HEK293T (cell line): Measurements from ENCODE around the gene SLCO3A1.
"Not testable (repeated sequence)": the region's sequence is repeated elsewhere in the genome, so short reads cannot be mapped to it uniquely, and the experiment has no call there.

ENCODE experiments used
- CTCF ChIA-PET: fragments of 350-600 bp; formaldehyde crosslinking; extraction: SDS; loops from one replicate; lab custom pipeline; 2021; ENCODE audit warnings: antibody characterized with exemption, inconsistent platforms; lab: Yijun Ruan, JAX
- POLR2A ChIA-PET: fragments of 350-600 bp; formaldehyde crosslinking; extraction: SDS; loops from one replicate; lab custom pipeline; 2020; ENCODE audit warnings: antibody characterized with exemption, inconsistent platforms; lab: Yijun Ruan, JAX
- DNase-seq: peaks from one replicate; pipeline ENCODE4 v3.0.0; 2012; ENCODE audit warnings: mixed read lengths; ENCODE audit errors: extremely low spot score
- ARNT ChIP-seq: fragments of 450-650 bp; IDR thresholded peaks from 2 replicates; pipeline ENCODE4 v1.6.1; 2017; ENCODE audit warnings: mild to moderate bottlenecking
- BHLHE40 ChIP-seq: fragments of 450-650 bp; IDR thresholded peaks from 2 replicates; pipeline ENCODE4 v1.6.1; 2016; ENCODE audit warnings: mild to moderate bottlenecking, moderate library complexity, borderline replicate concordance
- CTBP1 ChIP-seq: fragments of 450-650 bp; IDR thresholded peaks from 2 replicates; pipeline ENCODE4 v1.6.1; 2016; ENCODE audit warnings: borderline replicate concordance
- ELF4 ChIP-seq: fragments of 450-650 bp; IDR thresholded peaks from 2 replicates; pipeline ENCODE4 v1.6.1; 2017; ENCODE audit warnings: antibody characterized with exemption
- FOXA1 ChIP-seq: fragments of 450-650 bp; IDR thresholded peaks from 2 replicates; pipeline ENCODE4 v1.6.1; 2016; ENCODE audit warnings: mild to moderate bottlenecking
- FOXK2 ChIP-seq: fragments of 450-650 bp; IDR thresholded peaks from 2 replicates; pipeline ENCODE4 v1.6.1; 2016; ENCODE audit warnings: mild to moderate bottlenecking
- FOXM1 ChIP-seq: fragments of 450-650 bp; IDR thresholded peaks from 2 replicates; pipeline ENCODE4 v1.6.1; 2017; ENCODE audit warnings: mild to moderate bottlenecking, borderline replicate concordance
- HDGF ChIP-seq: fragments of 450-650 bp; IDR thresholded peaks from 2 replicates; pipeline ENCODE4 v1.6.1; 2017; ENCODE audit warnings: antibody characterized with exemption, borderline replicate concordance
- L3MBTL2 ChIP-seq: fragments of 450-650 bp; conservative IDR thresholded peaks from 2 replicates; pipeline ENCODE4 v1.6.1; 2016; ENCODE audit warnings: mild to moderate bottlenecking
- LEF1 ChIP-seq: fragments of 450-650 bp; IDR thresholded peaks from 2 replicates; pipeline ENCODE4 v1.6.1; 2017; ENCODE audit warnings: mild to moderate bottlenecking, borderline replicate concordance
- NFRKB ChIP-seq: fragments of 450-650 bp; IDR thresholded peaks from 2 replicates; pipeline ENCODE4 v1.6.1; 2016; ENCODE audit warnings: mild to moderate bottlenecking, moderate library complexity
- SP1 ChIP-seq: fragments of 450-650 bp; IDR thresholded peaks from 2 replicates; pipeline ENCODE4 v1.6.1; 2017
- SUZ12 ChIP-seq: fragments of 450-650 bp; IDR thresholded peaks from 2 replicates; pipeline ENCODE4 v1.6.1; 2016; ENCODE audit warnings: mild to moderate bottlenecking
- TARDBP ChIP-seq: fragments of 450-650 bp; IDR thresholded peaks from 2 replicates; pipeline ENCODE4 v1.6.1; 2016
- ZNF384 ChIP-seq: fragments of 450-650 bp; IDR thresholded peaks from 2 replicates; pipeline ENCODE4 v1.6.1; 2016
- TF ChIP-seq, protein P1 (sequence below): fragments of 450-650 bp; IDR thresholded peaks from 2 replicates; pipeline ENCODE4 v1.6.1; 2016

The SLCO3A1 gene

DNA sequence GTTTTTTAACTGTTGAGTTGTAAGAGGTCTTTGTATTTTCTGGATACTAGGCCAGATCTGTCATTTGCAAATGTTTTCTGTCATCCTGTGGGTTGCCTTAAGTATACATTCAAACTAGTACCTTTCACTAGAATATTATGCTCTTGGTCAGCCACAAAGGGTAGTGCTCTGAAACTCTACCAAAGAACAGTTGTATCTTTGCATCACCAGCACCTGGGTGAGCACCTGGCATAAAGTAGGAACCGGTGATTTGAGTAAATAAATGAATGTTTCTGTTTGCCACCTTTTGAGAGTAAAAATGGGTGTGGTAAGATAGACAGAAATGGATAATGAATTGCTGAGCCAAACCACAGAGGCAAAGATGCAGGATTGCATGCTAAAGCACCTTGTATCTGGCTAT lies 98.7 kb downstream of the SLCO3A1 start:
- CTCF ChIA-PET = no interaction called here
- DNase-seq = no peak
- POLR2A ChIA-PET = no interaction called here
- TF ChIP-seq FOXA1 (no peak), LEF1 (no peak), HDGF (no peak), NFRKB (no peak), FOXK2 (no peak), CTBP1 (no peak), TARDBP (no peak), ELF4 (no peak), SP1 (no peak), L3MBTL2 (no peak), SUZ12 (no peak)

DNA sequence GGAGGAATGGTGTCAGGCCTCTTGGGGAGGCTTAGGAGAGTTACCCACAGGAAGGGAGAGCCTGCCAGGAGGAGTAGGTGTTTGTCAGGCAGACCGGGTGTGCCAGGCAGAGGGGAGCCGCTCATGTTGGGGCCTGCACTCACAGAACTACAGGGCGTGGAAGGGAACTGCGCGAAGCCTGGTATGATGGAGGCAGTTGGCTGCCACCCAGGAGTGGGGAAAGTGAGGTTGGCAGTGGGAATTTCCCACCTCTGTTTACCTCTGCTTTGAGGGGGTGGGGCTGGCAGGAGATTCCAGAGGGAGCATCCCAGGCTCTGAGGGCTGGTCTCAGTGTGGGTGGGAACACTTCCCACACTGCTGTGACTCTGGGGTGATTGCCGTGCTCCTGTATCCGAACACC lies 99.9 kb downstream of the SLCO3A1 start:
- DNase-seq = no peak
- POLR2A ChIA-PET = no interaction called here
- TF ChIP-seq FOXM1 = no peak
- TF ChIP-seq LEF1 = no peak
- no peak for TF ChIP-seq SUZ12
- no peak for TF ChIP-seq ZNF384
- no peak for TF ChIP-seq BHLHE40
- TF ChIP-seq FOXK2 = no peak
- CTCF ChIA-PET = no interaction called here

DNA sequence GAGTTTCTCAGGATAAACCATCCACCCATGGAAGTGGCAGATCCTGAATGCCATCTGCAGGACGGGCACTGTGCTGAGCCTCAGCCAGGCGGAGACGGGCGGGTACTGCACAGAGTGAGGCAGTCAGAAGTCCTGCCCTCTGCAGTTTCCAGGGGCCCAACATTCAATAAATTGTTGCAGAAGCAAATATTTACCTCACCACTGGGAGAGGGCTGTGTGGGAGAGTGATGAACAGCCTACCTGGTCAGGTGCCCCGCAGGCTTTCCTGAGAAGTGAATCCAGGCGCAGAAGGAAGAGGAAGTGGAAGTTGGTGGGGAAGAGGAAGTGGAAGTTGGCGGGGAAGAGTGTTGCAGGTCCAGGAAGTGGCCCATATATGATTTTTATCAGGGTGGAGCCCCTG lies 100.8 kb downstream of the SLCO3A1 start:
- TF ChIP-seq ZNF384 (no peak), TARDBP (no peak), FOXM1 (no peak), BHLHE40 (no peak), SP1 (no peak), NFRKB (no peak), L3MBTL2 (no peak), FOXK2 (no peak), LEF1 (no peak)
- TF ChIP-seq, protein P1, sequence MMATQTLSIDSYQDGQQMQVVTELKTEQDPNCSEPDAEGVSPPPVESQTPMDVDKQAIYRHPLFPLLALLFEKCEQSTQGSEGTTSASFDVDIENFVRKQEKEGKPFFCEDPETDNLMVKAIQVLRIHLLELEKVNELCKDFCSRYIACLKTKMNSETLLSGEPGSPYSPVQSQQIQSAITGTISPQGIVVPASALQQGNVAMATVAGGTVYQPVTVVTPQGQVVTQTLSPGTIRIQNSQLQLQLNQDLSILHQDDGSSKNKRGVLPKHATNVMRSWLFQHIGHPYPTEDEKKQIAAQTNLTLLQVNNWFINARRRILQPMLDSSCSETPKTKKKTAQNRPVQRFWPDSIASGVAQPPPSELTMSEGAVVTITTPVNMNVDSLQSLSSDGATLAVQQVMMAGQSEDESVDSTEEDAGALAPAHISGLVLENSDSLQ = no peak
- ChIA-PET CTCF (no interaction called here), POLR2A (no interaction called here)
- DNase-seq = no peak

DNA sequence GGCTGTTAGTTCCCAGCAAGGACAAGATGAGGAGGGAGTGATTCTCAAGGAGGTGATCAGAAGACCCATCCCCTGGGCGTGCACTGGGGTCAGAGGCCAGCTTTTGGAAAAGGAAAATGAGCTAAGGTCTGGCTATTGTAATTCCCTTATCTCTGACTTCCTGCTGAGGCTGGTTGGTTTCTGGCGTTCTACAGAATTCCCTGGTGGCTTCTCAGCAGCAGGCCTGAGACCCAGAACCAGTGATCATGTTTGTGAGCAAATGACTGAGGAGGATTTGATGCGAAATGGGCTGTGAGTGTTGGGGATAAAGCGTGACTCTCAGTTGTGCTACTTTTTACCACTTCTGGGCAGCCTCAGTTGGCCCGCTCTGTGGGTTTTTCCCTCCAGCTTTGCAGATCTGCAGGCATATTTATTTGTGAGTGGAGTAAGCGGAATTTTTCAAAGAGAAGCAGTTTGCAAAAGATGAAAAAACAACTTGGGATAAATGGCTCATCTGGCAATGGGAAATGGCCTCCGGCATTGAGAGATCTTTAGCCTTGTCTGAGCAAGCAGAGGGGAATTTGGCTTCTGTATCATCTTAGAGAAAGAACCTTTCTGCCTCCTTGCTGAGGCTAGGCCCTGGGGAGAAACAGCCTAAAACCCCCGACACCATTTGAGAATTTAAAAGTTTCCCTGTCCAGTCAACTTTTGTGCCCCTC lies 102.7 kb downstream of the SLCO3A1 start:
- no peak for DNase-seq
- TF ChIP-seq LEF1 = no peak
- TF ChIP-seq SUZ12 = no peak
- TF ChIP-seq ELF4 = no peak
- TF ChIP-seq FOXA1 = no peak
- no peak for TF ChIP-seq TARDBP
- TF ChIP-seq BHLHE40 = no peak
- no peak for TF ChIP-seq ARNT
- no peak for TF ChIP-seq ZNF384
- no peak for TF ChIP-seq FOXM1
- no peak for TF ChIP-seq NFRKB
- no peak for TF ChIP-seq HDGF
- no peak for TF ChIP-seq L3MBTL2
- TF ChIP-seq CTBP1 = no peak
- no peak for TF ChIP-seq FOXK2
- no peak for TF ChIP-seq SP1
- POLR2A ChIA-PET = no interaction called here
- CTCF ChIA-PET = no interaction called here

DNA sequence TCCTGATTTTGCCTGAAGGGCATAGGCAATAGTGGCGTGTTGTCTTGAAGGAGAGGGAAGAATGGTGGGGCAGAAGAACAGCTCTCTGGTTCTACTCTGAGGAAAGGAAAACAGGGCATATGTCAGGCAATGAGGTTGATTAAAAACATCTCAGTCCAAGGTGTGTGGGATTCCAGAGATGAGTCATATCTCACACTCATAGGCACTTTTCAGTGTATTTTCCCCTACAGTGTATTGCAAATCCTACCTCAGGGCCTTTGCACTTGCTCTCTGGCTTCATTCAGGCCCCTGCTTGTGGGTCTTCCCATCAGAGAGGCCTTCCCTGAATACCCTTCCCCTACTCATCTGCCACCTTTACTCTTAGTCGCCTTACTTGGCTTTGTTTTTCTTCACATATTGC lies 107.8 kb downstream of the SLCO3A1 start:
- TF ChIP-seq CTBP1 = no peak
- TF ChIP-seq ELF4 = no peak
- TF ChIP-seq, protein P1 = no peak
- TF ChIP-seq ZNF384 = no peak
- TF ChIP-seq TARDBP = no peak
- no peak for TF ChIP-seq SUZ12
- TF ChIP-seq FOXA1 = no peak
- TF ChIP-seq LEF1 = no peak
- no peak for TF ChIP-seq FOXK2
- no peak for TF ChIP-seq ARNT
- no peak for TF ChIP-seq SP1
- no peak for TF ChIP-seq NFRKB
- no peak for TF ChIP-seq HDGF
- no peak for TF ChIP-seq BHLHE40
- TF ChIP-seq L3MBTL2 = no peak
- ChIA-PET POLR2A (no interaction called here), CTCF (no interaction called here)
- no peak for DNase-seq

DNA sequence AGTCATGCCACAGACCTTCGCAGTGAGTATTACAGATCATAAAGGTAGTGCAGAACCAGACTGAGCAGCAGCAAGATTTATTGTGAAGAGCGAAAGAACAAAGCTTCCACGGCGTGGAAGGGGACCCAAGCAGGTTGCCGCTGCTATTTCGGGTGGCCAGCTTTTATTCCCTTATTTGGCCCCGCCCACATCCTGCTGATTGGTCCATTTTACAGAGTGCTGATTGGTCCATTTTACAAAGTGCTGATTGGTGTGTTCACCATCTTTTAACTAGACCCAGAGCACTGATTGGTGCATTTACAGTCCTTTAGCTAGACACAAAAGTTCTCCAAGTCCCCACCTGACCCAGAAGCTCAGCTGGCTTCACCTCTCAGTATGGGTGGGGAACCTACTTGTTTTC lies 110.2 kb downstream of the SLCO3A1 start:
- POLR2A ChIA-PET, CTCF ChIA-PET, DNase-seq: not testable (repeated sequence)

DNA sequence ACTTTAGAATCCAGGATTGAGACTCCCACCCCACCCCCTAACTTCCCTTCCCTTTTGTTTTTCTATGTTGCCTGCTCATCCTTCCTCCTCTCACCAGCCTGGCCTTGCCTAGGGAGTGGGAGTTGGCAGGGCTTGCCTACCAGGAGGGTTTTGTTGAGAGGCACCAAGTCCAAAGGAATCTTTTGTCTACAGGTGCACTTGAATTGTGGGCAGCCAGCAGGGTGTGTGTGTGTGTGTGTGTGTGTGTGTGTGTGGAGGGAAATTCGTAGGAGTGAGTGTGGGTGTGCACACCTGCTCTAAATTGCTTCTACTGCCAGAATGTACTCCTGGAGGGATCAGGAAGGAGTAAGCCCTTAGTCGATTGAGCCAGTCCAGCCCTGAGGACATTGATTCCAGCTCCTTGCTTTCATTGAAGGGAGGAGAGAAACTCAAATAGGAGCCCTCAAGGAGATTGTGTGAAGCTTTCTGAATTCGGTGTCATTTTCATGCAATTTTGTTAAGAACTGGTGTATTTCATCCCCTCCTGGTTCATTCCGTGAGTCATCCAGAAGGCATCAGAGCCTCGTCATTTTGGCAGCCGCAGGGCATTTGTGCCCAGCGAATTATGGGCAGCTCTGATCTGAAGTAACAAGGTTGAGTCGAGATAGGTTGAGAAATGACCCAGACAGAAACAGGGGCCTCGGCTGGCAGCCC lies 112.1 kb downstream of the SLCO3A1 start:
- TF ChIP-seq FOXA1 (no peak), FOXM1 (no peak)
- POLR2A ChIA-PET = no interaction called here
- CTCF ChIA-PET = no interaction called here
- DNase-seq = no peak
